ENCODE measurements around the gene HIKESHI. TPM values are rescaled to one million over a fixed set of nuclear protein-coding genes. Genes with fewer than 3 reads are reported as not detected.
A peak's percentile ranks its signal among the peaks of the same experiment; 100 is the strongest.
"Not testable (repeated sequence)": the region's sequence is repeated elsewhere in the genome, so short reads cannot be mapped to it uniquely, and the experiment has no call there.

HIKESHI gene
- total and polyA plus RNA-seq, 9 donors = 32.5 to 60.9 (median 35.8) TPM

- WGBS (ENCODE audit: insufficient coverage) = no CpG with 5 or more reads among the region's 3 CpGs
- H3K36me3 ChIP-seq (ENCODE audit: control insufficient read depth, insufficient read depth, low read length) = no peaks in the 10 kb centered on the region
- no peak overlapping the region for H3K27ac ChIP-seq (ENCODE audit: low read length)
- no peak overlapping the region for H3K4me3 ChIP-seq (ENCODE audit: low read length)
- H3K4me1 ChIP-seq (ENCODE audit: control insufficient read depth, insufficient read depth, low read length) = no peaks in the 10 kb centered on the region
- H3K27me3 ChIP-seq (ENCODE audit: control insufficient read depth, insufficient read depth, low read length) = no peaks in the 10 kb centered on the region
- no peaks in the 10 kb centered on the region for H3K9me3 ChIP-seq (replicated peaks; ENCODE audit: control insufficient read depth, low read depth, low read length)
- DNase-seq = peak; percentile 63
Measured at GRCh38 chr11:86291466-86292262, 10.4 kb upstream of the HIKESHI start.

- Histone ChIP-seq H3K9me3 (replicated peaks; ENCODE audit: control insufficient read depth, low read depth, low read length) (no peaks in the 10 kb centered on the region), H3K36me3 (ENCODE audit: control insufficient read depth, insufficient read depth, low read length) (no peaks in the 10 kb centered on the region), H3K27ac (ENCODE audit: low read length) (no peak overlapping the region), H3K4me1 (ENCODE audit: control insufficient read depth, insufficient read depth, low read length) (no peaks in the 10 kb centered on the region), H3K27me3 (ENCODE audit: control insufficient read depth, insufficient read depth, low read length) (no peaks in the 10 kb centered on the region), H3K4me3 (ENCODE audit: low read length) (no peak overlapping the region)
- 98% methylated on average over 4 of the region's 6 CpGs for WGBS (ENCODE audit: insufficient coverage)
- no peak for DNase-seq
Measured at GRCh38 chr11:86292912-86293616, 9.0 kb upstream of the HIKESHI start.

- no peaks in the 10 kb centered on the region for H3K4me1 ChIP-seq (ENCODE audit: control insufficient read depth, insufficient read depth, low read length)
- H3K36me3 ChIP-seq (ENCODE audit: control insufficient read depth, insufficient read depth, low read length) = no peaks in the 10 kb centered on the region
- no peak overlapping the region for H3K4me3 ChIP-seq (ENCODE audit: low read length)
- no peak overlapping the region for H3K27ac ChIP-seq (ENCODE audit: low read length)
- H3K27me3 ChIP-seq (ENCODE audit: control insufficient read depth, insufficient read depth, low read length) = no peaks in the 10 kb centered on the region
- no peaks in the 10 kb centered on the region for H3K9me3 ChIP-seq (replicated peaks; ENCODE audit: control insufficient read depth, low read depth, low read length)
- DNase-seq = no peak
Measured at GRCh38 chr11:86294026-86294425, 8.0 kb upstream of the HIKESHI start.

- Histone ChIP-seq H3K36me3 (ENCODE audit: control insufficient read depth, insufficient read depth, low read length) (no peaks in the 10 kb centered on the region), H3K27me3 (ENCODE audit: control insufficient read depth, insufficient read depth, low read length) (no peaks in the 10 kb centered on the region), H3K4me1 (ENCODE audit: control insufficient read depth, insufficient read depth, low read length) (no peaks in the 10 kb centered on the region), H3K9me3 (replicated peaks; ENCODE audit: control insufficient read depth, low read depth, low read length) (no peaks in the 10 kb centered on the region), H3K4me3 (ENCODE audit: low read length) (peak overlapping the region; percentile 74), H3K27ac (ENCODE audit: low read length) (no peak overlapping the region)
- 0% methylated on average over 4 of the region's 6 CpGs for WGBS (ENCODE audit: insufficient coverage)
- no peak for DNase-seq
Measured at GRCh38 chr11:86301742-86302091, 323 bp upstream of the HIKESHI start.

GRCh38 chr11:86303257-86303656 is 1.2 kb downstream of the HIKESHI start:
- no CpG with 5 or more reads among the region's 2 CpGs for WGBS (ENCODE audit: insufficient coverage)
- Histone ChIP-seq H3K36me3 (ENCODE audit: control insufficient read depth, insufficient read depth, low read length) (no peaks in the 10 kb centered on the region), H3K4me3 (ENCODE audit: low read length) (peak overlapping the region; percentile 74), H3K27me3 (ENCODE audit: control insufficient read depth, insufficient read depth, low read length) (no peaks in the 10 kb centered on the region), H3K27ac (ENCODE audit: low read length) (no peak overlapping the region), H3K9me3 (replicated peaks; ENCODE audit: control insufficient read depth, low read depth, low read length) (no peaks in the 10 kb centered on the region), H3K4me1 (ENCODE audit: control insufficient read depth, insufficient read depth, low read length) (no peaks in the 10 kb centered on the region)
- DNase-seq = no peak

GRCh38 chr11:86308710-86309109 is 6.7 kb downstream of the HIKESHI start:
- no CpG with 5 or more reads among the region's 4 CpGs for WGBS (ENCODE audit: insufficient coverage)
- not testable (repeated sequence) for H3K27me3 ChIP-seq (ENCODE audit: control insufficient read depth, insufficient read depth, low read length); H3K36me3 ChIP-seq (ENCODE audit: control insufficient read depth, insufficient read depth, low read length); H3K9me3 ChIP-seq (replicated peaks; ENCODE audit: control insufficient read depth, low read depth, low read length); DNase-seq; H3K4me1 ChIP-seq (ENCODE audit: control insufficient read depth, insufficient read depth, low read length); H3K4me3 ChIP-seq (ENCODE audit: low read length); H3K27ac ChIP-seq (ENCODE audit: low read length)

- no peaks in the 10 kb centered on the region for H3K4me1 ChIP-seq (ENCODE audit: control insufficient read depth, insufficient read depth, low read length)
- H3K27me3 ChIP-seq (ENCODE audit: control insufficient read depth, insufficient read depth, low read length) = no peaks in the 10 kb centered on the region
- WGBS (ENCODE audit: insufficient coverage) = 100% methylated on average over 1 of the region's 2 CpGs
- H3K27ac ChIP-seq (ENCODE audit: low read length) = no peak overlapping the region
- H3K36me3 ChIP-seq (ENCODE audit: control insufficient read depth, insufficient read depth, low read length) = peaks cover 14% of the 10 kb centered on the region
- DNase-seq = no peak
- H3K4me3 ChIP-seq (ENCODE audit: low read length) = no peak overlapping the region
- H3K9me3 ChIP-seq (replicated peaks; ENCODE audit: control insufficient read depth, low read depth, low read length) = no peaks in the 10 kb centered on the region
Measured at GRCh38 chr11:86313793-86314192, 11.8 kb downstream of the HIKESHI start.

- H3K36me3 ChIP-seq (ENCODE audit: control insufficient read depth, insufficient read depth, low read length) = peaks cover 14% of the 10 kb centered on the region
- no peak overlapping the region for H3K4me3 ChIP-seq (ENCODE audit: low read length)
- no peaks in the 10 kb centered on the region for H3K27me3 ChIP-seq (ENCODE audit: control insufficient read depth, insufficient read depth, low read length)
- no peaks in the 10 kb centered on the region for H3K4me1 ChIP-seq (ENCODE audit: control insufficient read depth, insufficient read depth, low read length)
- no peaks in the 10 kb centered on the region for H3K9me3 ChIP-seq (replicated peaks; ENCODE audit: control insufficient read depth, low read depth, low read length)
- WGBS (ENCODE audit: insufficient coverage) = no CpG with 5 or more reads among the region's 2 CpGs
- no peak for DNase-seq
- H3K27ac ChIP-seq (ENCODE audit: low read length) = no peak overlapping the region
Measured at GRCh38 chr11:86314636-86315035, 12.6 kb downstream of the HIKESHI start.

GRCh38 chr11:86335131-86335767 is 33.2 kb downstream of the HIKESHI start:
- H3K27me3 ChIP-seq (ENCODE audit: control insufficient read depth, insufficient read depth, low read length) = no peaks in the 10 kb centered on the region
- peaks cover 18% of the 10 kb centered on the region for H3K36me3 ChIP-seq (ENCODE audit: control insufficient read depth, insufficient read depth, low read length)
- WGBS (ENCODE audit: insufficient coverage) = 93% methylated on average over 4 of the region's 6 CpGs
- H3K4me3 ChIP-seq (ENCODE audit: low read length) = no peak overlapping the region
- DNase-seq = no peak
- H3K27ac ChIP-seq (ENCODE audit: low read length) = no peak overlapping the region
- H3K9me3 ChIP-seq (replicated peaks; ENCODE audit: control insufficient read depth, low read depth, low read length) = no peaks in the 10 kb centered on the region
- H3K4me1 ChIP-seq (ENCODE audit: control insufficient read depth, insufficient read depth, low read length) = no peaks in the 10 kb centered on the region

GRCh38 chr11:86337227-86337626 is 35.2 kb downstream of the HIKESHI start:
- no peaks in the 10 kb centered on the region for H3K9me3 ChIP-seq (replicated peaks; ENCODE audit: control insufficient read depth, low read depth, low read length)
- no peak overlapping the region for H3K4me3 ChIP-seq (ENCODE audit: low read length)
- peaks cover 16% of the 10 kb centered on the region for H3K36me3 ChIP-seq (ENCODE audit: control insufficient read depth, insufficient read depth, low read length)
- WGBS (ENCODE audit: insufficient coverage) = no CpG with 5 or more reads among the region's 2 CpGs
- no peak overlapping the region for H3K27ac ChIP-seq (ENCODE audit: low read length)
- no peaks in the 10 kb centered on the region for H3K27me3 ChIP-seq (ENCODE audit: control insufficient read depth, insufficient read depth, low read length)
- no peaks in the 10 kb centered on the region for H3K4me1 ChIP-seq (ENCODE audit: control insufficient read depth, insufficient read depth, low read length)
- DNase-seq = no peak
